K562 (cell line): ENCODE data around the gene TMEM19. TPM values are rescaled to one million over a fixed set of nuclear protein-coding genes. Genes with fewer than 3 reads are reported as not detected.

Source experiments
- ATAC-seq: fragments of 200-7000 bp; cut with Tn5 transposase; 3 replicates; pipeline ENCODE4 v1.9.1; 2020; ENCODE audit warnings: moderate library complexity
- BruUV-seq: library from RNA; stranded (reverse); fragments of 400-500 nt; replicated peaks from 2 replicates; lab custom pipeline; 2021; lab: Mats Ljungman, UMichigan
- CTCF ChIA-PET: fragments of 300-600 bp; formaldehyde crosslinking; extraction: SDS; loops from one replicate; lab custom pipeline; 2021; ENCODE audit warnings: low intra/inter-chr PET ratio; lab: Yijun Ruan, JAX
- POLR2A ChIA-PET: fragments of 300-600, 350-650 bp; sonication (Branson Sonifier 250); formaldehyde crosslinking; extraction: SDS; loops from one replicate; lab custom pipeline; 2021; ENCODE audit warnings: antibody characterized with exemption, inconsistent platforms; lab: Yijun Ruan, JAX
- DNase-seq, 4 experiments: peaks; one replicate each; pipeline versions ENCODE4 v3.0.0 to v3.0.0-alpha.2; 2011 to 2018; ENCODE audit warnings: low spot score in 3 of 4, mixed read lengths in 3 of 4; ENCODE audit errors: extremely low read depth in 1 of 4
- FAIRE-seq: peaks from 2 replicates; lab custom pipeline; 2011; peaks lifted over from hg19 to GRCh38; lab: Jason Lieb, UNC
- H2AFZ ChIP-seq: 2 replicates; pipeline ENCODE4 v1.6.0; 2011; ENCODE audit warnings: low read depth, low read length, control low read depth, inconsistent platforms
- H3K27ac ChIP-seq: fragments of 200-600 bp; 3 replicates; pipeline ENCODE4 v1.8.0; 2011; ENCODE audit warnings: low read depth, mild to moderate bottlenecking, control low read depth, inconsistent platforms, low read length, moderate library complexity, mixed read lengths; ENCODE audit errors: extremely low read depth
- H3K27me3 ChIP-seq, 2 experiments: fragments of 300-600 bp in 1 of 2; 2 replicates in 1 of 2; 3 replicates in 1 of 2; pipeline versions ENCODE4 v1.6.0 to v1.8.0; 2011; ENCODE audit warnings: inconsistent platforms in 2 of 2, low read length in 2 of 2, mild to moderate bottlenecking in 1 of 2, mixed read lengths in 1 of 2, moderate library complexity in 1 of 2; ENCODE audit not compliant: control insufficient read depth in 2 of 2, insufficient read depth in 2 of 2
- H3K36me3 ChIP-seq: fragments of 300-600 bp; 3 replicates; pipeline ENCODE4 v1.8.0; 2011; ENCODE audit warnings: mild to moderate bottlenecking, low read length, inconsistent platforms; ENCODE audit not compliant: control insufficient read depth, insufficient read depth
- H3K4me1 ChIP-seq, 2 experiments: fragments of 200-600 bp in 1 of 2; replicated peaks in 1 of 2; 2 replicates in 1 of 2; 3 replicates in 1 of 2; pipeline versions ENCODE4 v1.5.1 to v1.8.0; 2011; ENCODE audit warnings: inconsistent platforms in 2 of 2, low read length in 2 of 2, mild to moderate bottlenecking in 1 of 2, mixed read lengths in 1 of 2, moderate library complexity in 1 of 2; ENCODE audit not compliant: control insufficient read depth in 2 of 2, insufficient read depth in 2 of 2
- H3K4me2 ChIP-seq: 2 replicates; pipeline ENCODE4 v1.6.1; 2011; ENCODE audit warnings: low read length, control low read depth, inconsistent platforms, mixed read lengths; ENCODE audit not compliant: insufficient read depth
- H3K4me3 ChIP-seq: fragments of 200-600 bp; sonication (generic), shearing (Covaris generic); 2 replicates; pipeline ENCODE4 v1.5.1; 2016; ENCODE audit warnings: control low read depth, inconsistent platforms
- H3K79me2 ChIP-seq: fragments of 200-600 bp; 3 replicates; pipeline ENCODE4 v1.8.0; 2011; ENCODE audit warnings: low read length, inconsistent platforms; ENCODE audit not compliant: control insufficient read depth, insufficient read depth
- H3K9ac ChIP-seq, 2 experiments: 2 replicates each; pipeline versions ENCODE4 v1.6.0 to v1.6.1; 2011; ENCODE audit warnings: low read depth in 2 of 2, low read length in 2 of 2, control low read depth in 1 of 2, inconsistent platforms in 1 of 2, mild to moderate bottlenecking in 1 of 2, mixed read lengths in 1 of 2; ENCODE audit not compliant: insufficient read depth in 1 of 2
- H3K9me1 ChIP-seq: one replicate; pipeline ENCODE4 v1.6.0; 2011; ENCODE audit warnings: inconsistent platforms, mild to moderate bottlenecking, low read length, moderate library complexity; ENCODE audit not compliant: control insufficient read depth, insufficient read depth
- H3K9me3 ChIP-seq: replicated peaks from 2 replicates; pipeline ENCODE4 v1.5.1; 2011; ENCODE audit warnings: low read depth, low read length, inconsistent platforms; ENCODE audit not compliant: control insufficient read depth, insufficient read depth
- H4K20me1 ChIP-seq: replicated peaks from 2 replicates; pipeline ENCODE4 v1.6.1; 2011; ENCODE audit warnings: low read length, inconsistent platforms, mixed read lengths; ENCODE audit not compliant: control insufficient read depth, insufficient read depth
- FIP1L1 ChIP-seq: fragments of 200-400 bp; formaldehyde crosslinking; IDR thresholded peaks from 2 replicates; pipeline ENCODE4 v1.6.1; 2018; ENCODE audit warnings: mild to moderate bottlenecking, low read depth, low read length; ENCODE audit not compliant: poor library complexity, severe bottlenecking
- KDM1A ChIP-seq, 2 experiments: fragments of 450-650 bp; IDR thresholded peaks; 2 replicates each; pipeline ENCODE4 v1.6.1; 2016; ENCODE audit warnings: mild to moderate bottlenecking in 2 of 2
- MYC ChIP-seq, 2 experiments: fragments of 250-450 bp in 1 of 2; sonication (Bioruptor Pico) in 1 of 2; IDR thresholded peaks; 2 replicates each; pipeline versions ENCODE4 v1.5.1 to v1.6.1; 2012 to 2021; ENCODE audit warnings: low read depth in 2 of 2, borderline replicate concordance in 1 of 2, improper control_type of control experiment in 1 of 2, low read length in 1 of 2, mild to moderate bottlenecking in 1 of 2, moderate library complexity in 1 of 2
- NCOR1 ChIP-seq: fragments of 450-650 bp; IDR thresholded peaks from 2 replicates; pipeline ENCODE4 v1.6.1; 2016; ENCODE audit warnings: mild to moderate bottlenecking, moderate library complexity
- SIN3A ChIP-seq, 2 experiments: fragments of 150-350 bp in 1 of 2; IDR thresholded peaks; 2 replicates each; pipeline ENCODE4 v1.6.1; 2011 to 2016; ENCODE audit warnings: borderline replicate concordance in 2 of 2, low read depth in 2 of 2, low read length in 2 of 2, mild to moderate bottlenecking in 2 of 2, moderate library complexity in 2 of 2; ENCODE audit not compliant: control insufficient read depth in 1 of 2
- SLC30A9 ChIP-seq: fragments of 250-450 bp; sonication (Bioruptor Pico); IDR thresholded peaks from 2 replicates; pipeline ENCODE4 v1.8.0; 2022; ENCODE audit warnings: mild to moderate bottlenecking, moderate library complexity
- ZBED1 ChIP-seq: IDR thresholded peaks from 2 replicates; pipeline ENCODE4 v1.6.1; 2014
- ZNF274 ChIP-seq: IDR thresholded peaks from 2 replicates; pipeline ENCODE4 v1.6.1; 2011; ENCODE audit warnings: low read depth, mild to moderate bottlenecking, low read length, moderate library complexity, borderline replicate concordance
- WGBS: fragments of 100-300 bp; shearing (Covaris generic); methylation state at CpG from one replicate; pipeline ENCODE4 v1.1.6; 2016; ENCODE audit warnings: low coverage, mixed read lengths; ENCODE audit not compliant: insufficient coverage; ENCODE audit errors: missing lambda C conversion rate; 5-methylcytosine and 5-hydroxymethylcytosine counted together
- in situ Hi-C: fragments of 300-500 bp; cut with MboI; formaldehyde crosslinking; loops from 4 replicates; pipeline ENCODE4 v1.15.0; 2018; ENCODE audit warnings: inconsistent platforms, mixed read lengths
- intact Hi-C: fragments of 100-400 bp; cut with micrococcal nuclease; formaldehyde crosslinking; loops from 2 replicates; pipeline ENCODE4 v1.14.2; 2022
- polyA plus RNA-seq, 8 experiments: library from polyadenylated mRNA; depleted of rRNA in 4 of 8; stranded (reverse) in 5 of 8; unstranded in 3 of 8; fragments of >200 nt; fragmentation: Nextera tagmentation in 2 of 8; fragmentation: Illumina TruSeq in 1 of 8; extraction: Ambion mirVana in 2 of 8; extraction: Trizol in 1 of 8; gene quantifications; 2 replicates each; pipeline versions ENCODE4 v1.2.1 to v1.2.3, GENCODE V29; 2011 to 2014; ENCODE audit warnings: inconsistent platforms in 1 of 8, missing spikeins in 1 of 8
- total RNA-seq, 7 experiments: library from RNA; depleted of rRNA in 6 of 7; stranded (reverse); fragments of >200 nt in 6 of 7; fragmentation: Illumina TruSeq in 2 of 7; extraction: Trizol in 2 of 7; gene quantifications; 2 replicates each; pipeline versions ENCODE4 v1.2.1 to v1.2.3, GENCODE V29; 2011 to 2021; ENCODE audit warnings: low replicate concordance in 1 of 7

The TMEM19 gene
- total and polyA plus RNA-seq, 9 of the 15 experiments (the other 6 are each of a cell fraction or from before 2014, with no cell fraction given) = 8.2 to 24.2 (median 17.2) TPM

GRCh38 chr12:71703206-71703605, 17.3 kb downstream of the TMEM19 start:
- Histone ChIP-seq H2AFZ (no peak overlapping the region), H3K9ac (no peak overlapping the region), H3K27me3 (no peaks in the 10 kb centered on the region), H3K4me3 (no peak overlapping the region), H3K9me3 (no peaks in the 10 kb centered on the region), H3K79me2 (no peaks in the 10 kb centered on the region), H3K27ac (no peak overlapping the region), H4K20me1 (no peaks in the 10 kb centered on the region), H3K4me2 (no peak overlapping the region), H3K36me3 (peaks cover 9% of the 10 kb centered on the region; the same call in 2 of the 3 replicates), H3K9me1 (no peaks in the 10 kb centered on the region), H3K4me1 (no peaks in the 10 kb centered on the region; a peak in 2 of 5 replicates)
- ChIA-PET POLR2A (interaction anchor here (1.8 kb wide), 1 partner anchor 17 kb away, joined by 12 read pairs; the partner anchor contains the start of gene TMEM19), CTCF (interaction anchor here (0.6 kb wide), 1 partner anchor 138 kb away, joined by 3 read pairs; no protein-coding TSS in a partner anchor)
- in situ Hi-C loops = no loop called here
- intact Hi-C loops = no loop called here
- FAIRE-seq (no peak), DNase-seq (no peak), ATAC-seq (no peak)
- no TSS peak for BruUV-seq
- WGBS = 17% methylated on average over 2 of the region's 2 CpGs
- TF ChIP-seq FIP1L1 (no peak), MYC (IDR thresholded peaks at IDR 0.05; ENCODE audit: low read depth, low read length) (no peak), MYC (CRISPR knock-in tag; IDR thresholded peaks at IDR 0.05; ENCODE audit: borderline replicate concordance, low read depth) (no peak), SIN3A (IDR thresholded peaks at IDR 0.05; ENCODE audit: borderline replicate concordance in 2 of 2, control insufficient read depth in 1 of 2, low read depth in 2 of 2, low read length in 2 of 2) (no peak), KDM1A (IDR thresholded peaks at IDR 0.05) (no peak), ZBED1 (no peak), NCOR1 (no peak), ZNF274 (no peak), SLC30A9 (CRISPR knock-in tag) (no peak)
